SK-N-SH (cell line): Measurements from ENCODE around the gene LSM14A. TPM values are rescaled to one million over a fixed set of nuclear protein-coding genes. Genes with fewer than 3 reads are reported as not detected.

Source experiments
- CTCF ChIA-PET: fragments of 300-600, 350-600 bp; formaldehyde crosslinking; extraction: SDS; loops from one replicate; lab custom pipeline; 2021; lab: Yijun Ruan, JAX
- POLR2A ChIA-PET: fragments of 350-600 bp; sonication (Branson Sonifier 250); formaldehyde crosslinking; extraction: SDS; loops from one replicate; lab custom pipeline; 2020; ENCODE audit warnings: antibody characterized with exemption, inconsistent platforms; lab: Yijun Ruan, JAX
- DNase-seq: peaks from one replicate; pipeline ENCODE4 v3.0.0; 2012
- H2AFZ ChIP-seq: fragments of 200-600 bp; sonication (generic); 2 replicates; pipeline ENCODE4 v1.8.1; 2016; ENCODE audit warnings: antibody characterized with exemption, mild to moderate bottlenecking, low read depth
- H3F3A ChIP-seq: fragments of 200-600 bp; sonication (generic); replicated peaks from 2 replicates; pipeline ENCODE3; 2016; ENCODE audit warnings: antibody characterized with exemption, mild to moderate bottlenecking; ENCODE audit not compliant: insufficient read depth
- H3K27ac ChIP-seq, 2 experiments: fragments of 200-500 bp in 1 of 2; fragments of 200-600 bp in 1 of 2; sonication (Bioruptor generic) in 1 of 2; sonication (generic), shearing (Covaris generic) in 1 of 2; 2 replicates each; pipeline versions ENCODE4 v1.5.1 to v1.6.1; 2014 to 2016; ENCODE audit warnings: low read depth in 2 of 2, inconsistent platforms in 1 of 2, low read length in 1 of 2, mild to moderate bottlenecking in 1 of 2, mixed read lengths in 1 of 2
- H3K27me3 ChIP-seq: fragments of 200-600 bp; sonication (generic), shearing (Covaris generic); 2 replicates; pipeline ENCODE4 v1.6.1; 2016; ENCODE audit warnings: mixed run types; ENCODE audit not compliant: insufficient read depth
- H3K36me3 ChIP-seq, 2 experiments: fragments of 200-500 bp in 1 of 2; fragments of 200-600 bp in 1 of 2; sonication (Bioruptor generic) in 1 of 2; sonication (generic) in 1 of 2; replicated peaks in 1 of 2; 2 replicates each; pipeline versions ENCODE3 to v1.5.1; 2014 to 2016; ENCODE audit warnings: low read length in 1 of 2, mild to moderate bottlenecking in 1 of 2; ENCODE audit not compliant: insufficient read depth in 2 of 2, control insufficient read depth in 1 of 2
- H3K4me1 ChIP-seq, 2 experiments: fragments of 200-500 bp in 1 of 2; fragments of 200-600 bp in 1 of 2; sonication (Bioruptor generic) in 1 of 2; sonication (generic), shearing (Covaris generic) in 1 of 2; 2 replicates each; pipeline versions ENCODE4 v1.5.1 to v1.6.1; 2014 to 2016; ENCODE audit warnings: low read depth in 1 of 2, low read length in 1 of 2, mixed run types in 1 of 2; ENCODE audit not compliant: insufficient read depth in 2 of 2, control insufficient read depth in 1 of 2
- H3K4me2 ChIP-seq: fragments of 200-600 bp; sonication (generic), shearing (Covaris generic); 2 replicates; pipeline ENCODE4 v1.6.1; 2017; ENCODE audit warnings: mixed run types
- H3K4me3 ChIP-seq, 2 experiments: fragments of 200-500 bp in 1 of 2; fragments of 200-600 bp in 1 of 2; sonication (Bioruptor generic) in 1 of 2; sonication (generic), shearing (Covaris generic) in 1 of 2; 2 replicates each; pipeline versions ENCODE4 v1.5.1 to v1.8.1; 2014 to 2016; ENCODE audit warnings: low read depth in 2 of 2, inconsistent platforms in 1 of 2, low read length in 1 of 2, mild to moderate bottlenecking in 1 of 2, mixed read lengths in 1 of 2, moderate library complexity in 1 of 2
- H3K79me2 ChIP-seq: fragments of 200-600 bp; sonication (generic); 2 replicates; pipeline ENCODE4 v1.8.1; 2017; ENCODE audit warnings: mild to moderate bottlenecking; ENCODE audit not compliant: insufficient read depth
- H3K9ac ChIP-seq: fragments of 200-600 bp; sonication (generic); 2 replicates; pipeline ENCODE4 v1.6.1; 2017; ENCODE audit warnings: mixed run types
- H3K9me2 ChIP-seq: fragments of 200-600 bp; sonication (generic); 2 replicates; pipeline ENCODE4 v1.6.1; 2017; ENCODE audit warnings: mixed run types
- H3K9me3 ChIP-seq: fragments of 200-600 bp; sonication (generic); 2 replicates; pipeline ENCODE4 v1.6.1; 2017; ENCODE audit warnings: mixed run types, mild to moderate bottlenecking, moderate library complexity
- H4K20me1 ChIP-seq: fragments of 200-600 bp; sonication (generic); 2 replicates; pipeline ENCODE4 v1.6.1; 2017; ENCODE audit warnings: mild to moderate bottlenecking, mixed run types; ENCODE audit not compliant: insufficient read depth
- EP300 ChIP-seq, 2 experiments: IDR thresholded peaks; 2 replicates each; pipeline versions ENCODE4 v1.4.0 to v1.6.1; 2012; ENCODE audit warnings: borderline replicate concordance in 1 of 2, low read depth in 1 of 2, low read length in 1 of 2
- EZH2phosphoT487 ChIP-seq: fragments of 200-600 bp; sonication (generic); IDR thresholded peaks from 2 replicates; pipeline ENCODE4 v1.6.1; 2017; ENCODE audit warnings: low read depth, mixed run types, mild to moderate bottlenecking, antibody characterized with exemption, moderate library complexity, borderline replicate concordance
- GABPA ChIP-seq: IDR thresholded peaks from 2 replicates; pipeline ENCODE4 v1.4.0; 2012; ENCODE audit warnings: low read depth, mild to moderate bottlenecking
- MAX ChIP-seq: IDR thresholded peaks from 2 replicates; pipeline ENCODE4 v1.4.0; 2012; ENCODE audit warnings: low read depth
- MEF2A ChIP-seq: IDR thresholded peaks from 2 replicates; pipeline ENCODE4 v1.4.0; 2012; ENCODE audit warnings: low read depth, borderline replicate concordance
- MXI1 ChIP-seq: IDR thresholded peaks from 2 replicates; pipeline ENCODE4 v1.6.1; 2012; ENCODE audit warnings: mild to moderate bottlenecking, low read depth, low read length, improper control_type of control experiment
- NRF1 ChIP-seq: IDR thresholded peaks from 2 replicates; pipeline ENCODE4 v1.6.1; 2012; ENCODE audit warnings: low read depth, mild to moderate bottlenecking, low read length
- POLR2AphosphoS5 ChIP-seq: IDR thresholded peaks from 2 replicates; pipeline ENCODE4 v1.6.1; 2012; ENCODE audit warnings: low read depth, low read length
- RAD21 ChIP-seq: IDR thresholded peaks from 2 replicates; pipeline ENCODE4 v1.6.1; 2012; ENCODE audit warnings: mild to moderate bottlenecking, low read length
- RCOR1 ChIP-seq: fragments of 150-350 bp; IDR thresholded peaks from 2 replicates; pipeline ENCODE4 v1.6.1; 2017; ENCODE audit warnings: antibody characterized with exemption, low read length
- RFX5 ChIP-seq: IDR thresholded peaks from 2 replicates; pipeline ENCODE4 v1.6.1; 2012; ENCODE audit warnings: mild to moderate bottlenecking, improper control_type of control experiment, low read length
- RXRA ChIP-seq: IDR thresholded peaks from 2 replicates; pipeline ENCODE4 v1.4.0; 2012; ENCODE audit warnings: low read depth, mild to moderate bottlenecking, borderline replicate concordance
- SMC3 ChIP-seq: IDR thresholded peaks from 2 replicates; pipeline ENCODE4 v1.6.1; 2012; ENCODE audit warnings: low read depth, low read length, improper control_type of control experiment
- TAF1 ChIP-seq: IDR thresholded peaks from 2 replicates; pipeline ENCODE4 v1.6.1; 2012; ENCODE audit warnings: low read depth, mild to moderate bottlenecking, low read length, moderate library complexity, borderline replicate concordance
- TEAD4 ChIP-seq: IDR thresholded peaks from 2 replicates; pipeline ENCODE4 v1.4.0; 2012; ENCODE audit warnings: mild to moderate bottlenecking, borderline replicate concordance; ENCODE audit not compliant: insufficient read depth
- USF1 ChIP-seq: IDR thresholded peaks from 2 replicates; pipeline ENCODE4 v1.4.0; 2012; ENCODE audit warnings: low read depth, borderline replicate concordance
- WGBS: methylation state at CpG from one replicate; pipeline ENCODE4 v1.1.6; 2017; ENCODE audit warnings: low lambda C conversion rate; 5-methylcytosine and 5-hydroxymethylcytosine counted together
- polyA plus RNA-seq, 3 experiments: library from polyadenylated mRNA; depleted of rRNA; stranded (reverse); fragments of >200 nt; gene quantifications; 2 replicates each; pipeline ENCODE4 v1.2.3, GENCODE V29; 2012
- TF ChIP-seq, protein P1 (sequence below): fragments of 200-600 bp; sonication (generic); IDR thresholded peaks from 2 replicates; pipeline ENCODE4 v1.6.1; 2017; ENCODE audit warnings: antibody characterized with exemption, mild to moderate bottlenecking, moderate library complexity
- TF ChIP-seq, protein P2 (sequence below): IDR thresholded peaks from 2 replicates; pipeline ENCODE4 v1.6.1; 2012; ENCODE audit warnings: mild to moderate bottlenecking, low read depth, low read length, moderate library complexity
- TF ChIP-seq, protein P3 (sequence below): IDR thresholded peaks from 2 replicates; pipeline ENCODE4 v1.4.0; 2012; ENCODE audit warnings: low read depth, borderline replicate concordance

LSM14A gene
- polyA plus RNA-seq, 1 of the 3 experiments (the other 2 are of a cell fraction) = 87.7 TPM

DNA sequence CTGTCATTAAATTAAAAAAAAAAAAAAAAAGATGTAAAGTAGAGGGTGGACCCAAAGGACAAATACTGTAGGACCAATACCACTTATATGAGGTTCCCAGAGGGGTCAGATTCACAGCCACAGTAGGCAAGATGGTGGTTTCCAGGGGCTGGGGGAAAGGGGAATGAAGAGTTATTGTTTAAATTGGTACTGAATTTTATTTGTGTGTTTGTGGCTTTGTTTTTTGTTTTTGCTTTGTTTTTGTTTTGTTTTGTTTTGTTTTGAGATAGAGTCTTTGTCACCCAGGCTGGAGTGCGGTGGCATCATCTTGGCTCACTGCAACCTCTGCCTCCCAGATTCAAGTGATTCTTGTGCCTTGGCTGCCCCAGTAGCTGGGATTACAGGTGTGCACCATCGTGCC is 17.9 kb upstream of the LSM14A start:
- Histone ChIP-seq H3K4me3 (no peak overlapping the region), H3K27ac (no peak overlapping the region), H3K27me3 (no peaks in the 10 kb centered on the region), H3K9me3 (no peaks in the 10 kb centered on the region), H3K4me1 (no peaks in the 10 kb centered on the region; a peak in 1 of 4 replicates), H3K79me2 (no peaks in the 10 kb centered on the region), H3K9ac (no peak overlapping the region), H2AFZ (no peak overlapping the region), H3K36me3 (no peaks in the 10 kb centered on the region), H3K4me2 (no peak overlapping the region), H3F3A (no peaks in the 10 kb centered on the region), H4K20me1 (no peaks in the 10 kb centered on the region), H3K9me2 (no peaks in the 10 kb centered on the region)
- DNase-seq = no peak
- WGBS = 47% methylated on average over 2 of the region's 2 CpGs
- ChIA-PET POLR2A (no interaction called here), CTCF (interaction anchor here (1.1 to 1.5 kb wide), 3 partner anchors 113 to 724 kb away, joined by 3 to 5 read pairs (median 3); no protein-coding TSS in a partner anchor)
- TF ChIP-seq RXRA (no peak), MAX (no peak), TEAD4 (no peak), RCOR1 (no peak), RAD21 (no peak), MXI1 (no peak), GABPA (no peak), POLR2AphosphoS5 (no peak), USF1 (no peak), EP300 (IDR thresholded peaks at IDR 0.05; ENCODE audit: borderline replicate concordance in 1 of 2, low read depth in 1 of 2, low read length in 1 of 2) (no peak), RFX5 (no peak)
- TF ChIP-seq, protein P1, sequence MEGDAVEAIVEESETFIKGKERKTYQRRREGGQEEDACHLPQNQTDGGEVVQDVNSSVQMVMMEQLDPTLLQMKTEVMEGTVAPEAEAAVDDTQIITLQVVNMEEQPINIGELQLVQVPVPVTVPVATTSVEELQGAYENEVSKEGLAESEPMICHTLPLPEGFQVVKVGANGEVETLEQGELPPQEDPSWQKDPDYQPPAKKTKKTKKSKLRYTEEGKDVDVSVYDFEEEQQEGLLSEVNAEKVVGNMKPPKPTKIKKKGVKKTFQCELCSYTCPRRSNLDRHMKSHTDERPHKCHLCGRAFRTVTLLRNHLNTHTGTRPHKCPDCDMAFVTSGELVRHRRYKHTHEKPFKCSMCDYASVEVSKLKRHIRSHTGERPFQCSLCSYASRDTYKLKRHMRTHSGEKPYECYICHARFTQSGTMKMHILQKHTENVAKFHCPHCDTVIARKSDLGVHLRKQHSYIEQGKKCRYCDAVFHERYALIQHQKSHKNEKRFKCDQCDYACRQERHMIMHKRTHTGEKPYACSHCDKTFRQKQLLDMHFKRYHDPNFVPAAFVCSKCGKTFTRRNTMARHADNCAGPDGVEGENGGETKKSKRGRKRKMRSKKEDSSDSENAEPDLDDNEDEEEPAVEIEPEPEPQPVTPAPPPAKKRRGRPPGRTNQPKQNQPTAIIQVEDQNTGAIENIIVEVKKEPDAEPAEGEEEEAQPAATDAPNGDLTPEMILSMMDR = no peak

GRCh38 chr19:34155686-34156085 is 16.6 kb upstream of the LSM14A start:
- no peaks in the 10 kb centered on the region for H3K9me3 ChIP-seq
- CTCF ChIA-PET = interaction anchor here (3.9 kb wide), 1 partner anchor 9 kb away, joined by 21 read pairs; no protein-coding TSS in a partner anchor
- H4K20me1 ChIP-seq = no peaks in the 10 kb centered on the region
- no peaks in the 10 kb centered on the region for H3K27me3 ChIP-seq
- H3F3A ChIP-seq = no peaks in the 10 kb centered on the region
- H3K4me3 ChIP-seq = no peak overlapping the region
- POLR2A ChIA-PET = no interaction called here
- DNase-seq = no peak
- H3K9me2 ChIP-seq = no peaks in the 10 kb centered on the region
- no peaks in the 10 kb centered on the region for H3K36me3 ChIP-seq
- no peak overlapping the region for H3K4me2 ChIP-seq
- no peak overlapping the region for H3K9ac ChIP-seq
- H3K27ac ChIP-seq = no peak overlapping the region
- no peaks in the 10 kb centered on the region for H3K4me1 ChIP-seq
- 82% methylated on average over 5 of the region's 5 CpGs for WGBS
- no peak overlapping the region for H2AFZ ChIP-seq
- TF ChIP-seq MXI1 = no peak
- no peak for TF ChIP-seq NRF1
- no peak for TF ChIP-seq TAF1
- TF ChIP-seq MEF2A = no peak
- TF ChIP-seq GABPA = no peak
- TF ChIP-seq, protein P2, sequence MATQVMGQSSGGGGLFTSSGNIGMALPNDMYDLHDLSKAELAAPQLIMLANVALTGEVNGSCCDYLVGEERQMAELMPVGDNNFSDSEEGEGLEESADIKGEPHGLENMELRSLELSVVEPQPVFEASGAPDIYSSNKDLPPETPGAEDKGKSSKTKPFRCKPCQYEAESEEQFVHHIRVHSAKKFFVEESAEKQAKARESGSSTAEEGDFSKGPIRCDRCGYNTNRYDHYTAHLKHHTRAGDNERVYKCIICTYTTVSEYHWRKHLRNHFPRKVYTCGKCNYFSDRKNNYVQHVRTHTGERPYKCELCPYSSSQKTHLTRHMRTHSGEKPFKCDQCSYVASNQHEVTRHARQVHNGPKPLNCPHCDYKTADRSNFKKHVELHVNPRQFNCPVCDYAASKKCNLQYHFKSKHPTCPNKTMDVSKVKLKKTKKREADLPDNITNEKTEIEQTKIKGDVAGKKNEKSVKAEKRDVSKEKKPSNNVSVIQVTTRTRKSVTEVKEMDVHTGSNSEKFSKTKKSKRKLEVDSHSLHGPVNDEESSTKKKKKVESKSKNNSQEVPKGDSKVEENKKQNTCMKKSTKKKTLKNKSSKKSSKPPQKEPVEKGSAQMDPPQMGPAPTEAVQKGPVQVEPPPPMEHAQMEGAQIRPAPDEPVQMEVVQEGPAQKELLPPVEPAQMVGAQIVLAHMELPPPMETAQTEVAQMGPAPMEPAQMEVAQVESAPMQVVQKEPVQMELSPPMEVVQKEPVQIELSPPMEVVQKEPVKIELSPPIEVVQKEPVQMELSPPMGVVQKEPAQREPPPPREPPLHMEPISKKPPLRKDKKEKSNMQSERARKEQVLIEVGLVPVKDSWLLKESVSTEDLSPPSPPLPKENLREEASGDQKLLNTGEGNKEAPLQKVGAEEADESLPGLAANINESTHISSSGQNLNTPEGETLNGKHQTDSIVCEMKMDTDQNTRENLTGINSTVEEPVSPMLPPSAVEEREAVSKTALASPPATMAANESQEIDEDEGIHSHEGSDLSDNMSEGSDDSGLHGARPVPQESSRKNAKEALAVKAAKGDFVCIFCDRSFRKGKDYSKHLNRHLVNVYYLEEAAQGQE = no peak
- TF ChIP-seq, protein P3, sequence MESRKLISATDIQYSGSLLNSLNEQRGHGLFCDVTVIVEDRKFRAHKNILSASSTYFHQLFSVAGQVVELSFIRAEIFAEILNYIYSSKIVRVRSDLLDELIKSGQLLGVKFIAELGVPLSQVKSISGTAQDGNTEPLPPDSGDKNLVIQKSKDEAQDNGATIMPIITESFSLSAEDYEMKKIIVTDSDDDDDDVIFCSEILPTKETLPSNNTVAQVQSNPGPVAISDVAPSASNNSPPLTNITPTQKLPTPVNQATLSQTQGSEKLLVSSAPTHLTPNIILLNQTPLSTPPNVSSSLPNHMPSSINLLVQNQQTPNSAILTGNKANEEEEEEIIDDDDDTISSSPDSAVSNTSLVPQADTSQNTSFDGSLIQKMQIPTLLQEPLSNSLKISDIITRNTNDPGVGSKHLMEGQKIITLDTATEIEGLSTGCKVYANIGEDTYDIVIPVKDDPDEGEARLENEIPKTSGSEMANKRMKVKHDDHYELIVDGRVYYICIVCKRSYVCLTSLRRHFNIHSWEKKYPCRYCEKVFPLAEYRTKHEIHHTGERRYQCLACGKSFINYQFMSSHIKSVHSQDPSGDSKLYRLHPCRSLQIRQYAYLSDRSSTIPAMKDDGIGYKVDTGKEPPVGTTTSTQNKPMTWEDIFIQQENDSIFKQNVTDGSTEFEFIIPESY = no peak
- no peak for TF ChIP-seq POLR2AphosphoS5
- TF ChIP-seq EZH2phosphoT487 = no peak
- no peak for TF ChIP-seq SMC3
- H3K79me2 ChIP-seq = no peaks in the 10 kb centered on the region
